Activated B cell treated with CpG ODN at 0.5 μM for 24 hours (primary cell): ENCODE measurements around the gene MLLT3. TPM values are rescaled to one million over a fixed set of nuclear protein-coding genes. Genes with fewer than 3 reads are reported as not detected.

Source experiments
- ATAC-seq: fragments of 200-7000 bp; cut with Tn5 transposase; one replicate; pipeline ENCODE4 v1.10.0; 2021; ENCODE audit warnings: low read depth, mild to moderate bottlenecking, moderate library complexity
- CTCF ChIA-PET: fragments of 350-600 bp; sonication (Branson Sonifier 250); formaldehyde crosslinking; loops from one replicate; lab custom pipeline; 2021; ENCODE audit warnings: antibody characterized with exemption; lab: Charles Lee
- POLR2A ChIA-PET: fragments of 350-600 bp; sonication (Branson Sonifier 250); formaldehyde crosslinking; loops from one replicate; lab custom pipeline; 2021; ENCODE audit warnings: antibody characterized with exemption; lab: Charles Lee
- DNase-seq: peaks from one replicate; pipeline ENCODE4 v3.0.0; 2022
- H3K27ac Mint-ChIP-seq: one replicate; pipeline ENCODE4 v1.8.0; 2020; ENCODE audit warnings: mixed read lengths
- H3K27me3 Mint-ChIP-seq: one replicate; pipeline ENCODE4 v1.8.0; 2021; ENCODE audit warnings: mixed read lengths
- H3K36me3 Mint-ChIP-seq: one replicate; pipeline ENCODE4 v1.8.0; 2021; ENCODE audit warnings: low read depth, mixed read lengths
- H3K4me1 Mint-ChIP-seq: one replicate; pipeline ENCODE4 v1.8.0; 2021; ENCODE audit warnings: mixed read lengths
- H3K4me3 Mint-ChIP-seq: one replicate; pipeline ENCODE4 v1.8.0; 2020; ENCODE audit warnings: mild to moderate bottlenecking, mixed read lengths
- H3K9me3 Mint-ChIP-seq: one replicate; pipeline ENCODE4 v1.8.0; 2020; ENCODE audit warnings: mixed read lengths
- intact Hi-C: fragments of 100-400 bp; cut with micrococcal nuclease; formaldehyde crosslinking; loops from one replicate; pipeline ENCODE4 v1.15.1; 2024
- total RNA-seq: library from RNA; stranded (reverse); gene quantifications from 2 replicates; pipeline ENCODE4 v1.2.3, GENCODE V29; 2022
- TF ChIP-seq, protein P1 (sequence below): fragments of 200-600 bp; IDR thresholded peaks from one replicate; pipeline ENCODE4 v1.8.0; 2022; ENCODE audit warnings: antibody characterized with exemption, mild to moderate bottlenecking

MLLT3 gene
- total RNA-seq, 1 donor from 2014 or later, result 1.5 TPM

DNA sequence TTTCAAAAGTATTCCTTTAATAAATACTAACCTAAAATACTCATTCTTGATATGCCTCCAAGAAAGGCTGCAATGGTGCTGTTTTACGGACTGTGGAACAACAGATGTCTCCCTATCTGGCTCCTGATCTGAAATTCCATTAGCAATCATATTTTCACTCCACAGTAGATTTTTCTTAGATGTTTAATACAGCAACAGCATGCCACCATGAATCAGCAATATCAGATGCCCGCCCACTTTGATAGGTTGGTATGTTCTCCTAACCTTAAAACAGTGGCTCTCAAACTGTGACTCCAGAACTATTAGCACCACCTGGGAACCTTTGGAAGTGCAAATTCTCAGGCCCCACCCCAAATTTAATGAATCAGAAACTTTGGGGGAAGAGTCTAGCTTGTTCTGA, 110.2 kb downstream of the MLLT3 start:
- no peak overlapping the region for H3K27ac Mint-ChIP-seq
- POLR2A ChIA-PET, result no interaction called here
- TF ChIP-seq, protein P1, sequence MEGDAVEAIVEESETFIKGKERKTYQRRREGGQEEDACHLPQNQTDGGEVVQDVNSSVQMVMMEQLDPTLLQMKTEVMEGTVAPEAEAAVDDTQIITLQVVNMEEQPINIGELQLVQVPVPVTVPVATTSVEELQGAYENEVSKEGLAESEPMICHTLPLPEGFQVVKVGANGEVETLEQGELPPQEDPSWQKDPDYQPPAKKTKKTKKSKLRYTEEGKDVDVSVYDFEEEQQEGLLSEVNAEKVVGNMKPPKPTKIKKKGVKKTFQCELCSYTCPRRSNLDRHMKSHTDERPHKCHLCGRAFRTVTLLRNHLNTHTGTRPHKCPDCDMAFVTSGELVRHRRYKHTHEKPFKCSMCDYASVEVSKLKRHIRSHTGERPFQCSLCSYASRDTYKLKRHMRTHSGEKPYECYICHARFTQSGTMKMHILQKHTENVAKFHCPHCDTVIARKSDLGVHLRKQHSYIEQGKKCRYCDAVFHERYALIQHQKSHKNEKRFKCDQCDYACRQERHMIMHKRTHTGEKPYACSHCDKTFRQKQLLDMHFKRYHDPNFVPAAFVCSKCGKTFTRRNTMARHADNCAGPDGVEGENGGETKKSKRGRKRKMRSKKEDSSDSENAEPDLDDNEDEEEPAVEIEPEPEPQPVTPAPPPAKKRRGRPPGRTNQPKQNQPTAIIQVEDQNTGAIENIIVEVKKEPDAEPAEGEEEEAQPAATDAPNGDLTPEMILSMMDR, result no peak

DNA sequence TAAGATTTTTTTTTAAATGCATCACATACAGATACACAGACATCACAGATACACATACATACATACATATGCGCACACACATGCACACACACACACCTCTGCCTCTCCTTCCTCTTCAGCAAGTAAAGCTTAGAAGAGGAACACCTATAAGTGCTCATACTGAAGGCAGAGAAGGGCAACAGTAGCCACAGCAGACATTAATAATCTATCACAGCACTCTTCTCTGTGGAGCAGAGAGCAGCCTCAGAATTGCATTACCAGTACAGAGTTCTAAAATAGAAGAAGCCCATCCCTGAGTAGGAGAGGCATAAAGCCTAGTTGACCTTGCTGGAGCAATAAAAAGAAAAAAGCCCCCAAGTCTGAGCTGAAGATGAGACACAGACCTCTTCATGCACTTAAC, 110.6 kb downstream of the MLLT3 start:
- ChIA-PET POLR2A (no interaction called here), CTCF (no interaction called here)
- no peak overlapping the region for H3K4me3 Mint-ChIP-seq
- intact Hi-C loops, result no loop called here
- H3K36me3 Mint-ChIP-seq, result no peaks in the 10 kb centered on the region
- TF ChIP-seq, protein P1, result no peak
- no peaks in the 10 kb centered on the region for H3K9me3 Mint-ChIP-seq
- DNase-seq (no peak), ATAC-seq (no peak)
- H3K27ac Mint-ChIP-seq, result no peak overlapping the region
- H3K4me1 Mint-ChIP-seq, result peaks cover 15% of the 10 kb centered on the region
- no peaks in the 10 kb centered on the region for H3K27me3 Mint-ChIP-seq

More for the DNA sequence above, 110.2 kb downstream of the MLLT3 start:
- DNase-seq, result no peak
- intact Hi-C loops, result no loop called here
- Mint-ChIP-seq H3K4me1 (peaks cover 13% of the 10 kb centered on the region), H3K27me3 (no peaks in the 10 kb centered on the region), H3K36me3 (no peaks in the 10 kb centered on the region), H3K9me3 (no peaks in the 10 kb centered on the region), H3K4me3 (no peak overlapping the region)
- no peak for ATAC-seq
- CTCF ChIA-PET, result no interaction called here

DNA sequence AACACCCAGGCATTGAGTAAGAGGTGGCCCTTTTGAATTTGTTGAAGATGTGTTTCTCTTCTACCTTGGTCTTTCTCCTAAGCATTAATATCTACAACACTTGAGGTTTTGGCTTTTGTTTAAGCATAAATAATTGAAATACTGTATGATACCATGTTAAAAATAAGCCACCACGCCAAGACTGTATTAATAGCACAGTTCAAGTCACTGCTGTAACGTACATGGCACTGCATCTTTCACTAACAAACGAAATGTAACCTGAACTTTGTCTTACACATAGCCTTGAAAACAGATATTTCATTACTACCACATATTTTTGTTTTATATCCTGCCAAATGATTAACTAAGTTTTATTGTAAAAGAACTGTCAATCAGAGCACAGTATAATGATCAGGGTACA, 112.8 kb downstream of the MLLT3 start:
- DNase-seq (no peak), ATAC-seq (no peak)
- no peaks in the 10 kb centered on the region for H3K27me3 Mint-ChIP-seq
- H3K9me3 Mint-ChIP-seq, result no peaks in the 10 kb centered on the region
- TF ChIP-seq, protein P1, result no peak
- ChIA-PET CTCF (no interaction called here), POLR2A (no interaction called here)
- H3K36me3 Mint-ChIP-seq, result no peaks in the 10 kb centered on the region
- intact Hi-C loops, result no loop called here
- H3K27ac Mint-ChIP-seq, result no peak overlapping the region
- H3K4me3 Mint-ChIP-seq, result no peak overlapping the region
- H3K4me1 Mint-ChIP-seq, result peaks cover 15% of the 10 kb centered on the region

DNA sequence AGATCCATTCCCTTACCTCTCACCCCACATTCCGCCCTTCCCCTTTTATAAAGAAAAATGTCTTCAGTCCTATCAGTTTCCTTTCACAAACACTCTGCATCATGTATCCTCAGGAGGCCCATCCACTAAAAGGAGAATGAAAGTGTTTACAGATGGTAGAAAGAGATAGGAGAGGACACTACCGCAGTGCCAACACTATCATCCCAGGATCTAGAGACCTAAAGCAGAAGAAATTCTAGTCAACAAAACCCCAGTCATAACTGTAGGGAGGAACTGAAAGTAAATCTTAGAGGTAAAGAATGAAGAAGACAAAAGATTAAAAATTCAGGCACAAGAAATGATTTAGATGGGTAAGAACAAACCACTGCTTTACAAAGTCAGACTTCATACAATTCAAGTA, 114.1 kb downstream of the MLLT3 start:
- Mint-ChIP-seq H3K36me3 (no peaks in the 10 kb centered on the region), H3K27ac (no peak overlapping the region), H3K4me3 (peak overlapping the region; percentile 0), H3K27me3 (no peaks in the 10 kb centered on the region), H3K9me3 (peaks cover 4% of the 10 kb centered on the region), H3K4me1 (peaks cover 13% of the 10 kb centered on the region)
- no peak for ATAC-seq
- ChIA-PET CTCF (no interaction called here), POLR2A (no interaction called here)
- DNase-seq, result no peak
- TF ChIP-seq, protein P1, result no peak
- intact Hi-C loops, result no loop called here

DNA sequence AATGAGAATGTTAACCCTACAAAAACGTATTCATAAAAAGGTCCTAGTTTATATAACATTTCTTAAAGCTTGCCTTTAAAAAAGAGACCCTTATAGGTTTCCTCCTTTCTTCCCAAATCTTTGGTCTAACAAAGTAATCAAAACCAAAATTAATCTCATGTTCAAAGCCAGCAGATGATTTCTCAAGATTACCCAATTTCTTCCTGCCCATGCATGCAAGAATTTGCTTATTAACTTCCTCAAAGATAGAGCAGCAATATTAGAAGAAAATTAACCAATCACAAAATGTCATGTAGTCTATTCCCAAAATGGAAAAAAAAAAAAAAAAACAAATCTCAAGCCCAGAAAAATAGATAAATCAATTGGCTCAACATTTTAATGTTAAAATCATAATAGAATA, 114.9 kb downstream of the MLLT3 start:
- ChIA-PET CTCF (no interaction called here), POLR2A (no interaction called here)
- Mint-ChIP-seq H3K4me1 (peaks cover 13% of the 10 kb centered on the region), H3K4me3 (no peak overlapping the region), H3K9me3 (peaks cover 4% of the 10 kb centered on the region), H3K27ac (no peak overlapping the region), H3K27me3 (no peaks in the 10 kb centered on the region), H3K36me3 (no peaks in the 10 kb centered on the region)
- intact Hi-C loops, result no loop called here
- DNase-seq (no peak), ATAC-seq (no peak)
- TF ChIP-seq, protein P1, result no peak
